DMS53 treated with DMSO at 0.1 percent for 48 hours (cell line): Measurements from ENCODE around the gene SSPN.
A peak's percentile ranks its signal among the peaks of the same experiment; 100 is the strongest.

Source experiments
- DNase-seq: peaks from one replicate; lab custom pipeline; 2025; ENCODE audit not compliant: unreplicated experiment; lab: John Stamatoyannopoulos, UW

The SSPN gene

GRCh38 chr12:26255893-26256645 is 60.7 kb downstream of the SSPN start:
- DNase-seq, result no peak

DNA sequence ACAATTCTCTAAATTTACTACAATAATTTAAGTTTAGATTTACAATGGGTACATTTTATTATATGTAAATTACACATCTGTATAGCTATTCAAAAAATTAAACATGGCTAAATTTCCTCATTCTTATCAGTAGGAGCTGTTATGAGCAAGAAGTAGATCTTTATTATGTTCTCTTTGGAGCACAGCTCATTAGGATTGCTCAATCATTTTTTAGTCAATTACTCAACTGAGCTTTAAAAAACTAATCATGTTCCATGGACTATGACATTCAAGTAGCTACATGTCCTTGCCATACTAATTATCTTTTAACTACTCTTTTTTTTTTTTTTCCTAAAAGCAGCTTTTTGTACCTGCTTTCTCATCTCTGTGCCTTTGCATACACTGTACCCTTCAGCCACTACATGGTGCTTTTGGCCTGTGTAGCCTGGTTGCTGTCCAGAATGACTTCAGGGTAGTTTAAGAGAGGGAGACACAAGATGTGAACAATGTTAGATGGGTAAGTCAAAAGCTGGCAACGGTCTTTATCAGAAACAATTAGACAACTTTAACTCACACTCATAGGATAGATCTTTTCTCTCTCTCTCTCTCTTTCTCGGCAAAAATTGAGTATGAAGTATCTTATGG is 69.0 kb downstream of the SSPN start:
- no peak for DNase-seq

GRCh38 chr12:26265606-26266005 is 70.2 kb downstream of the SSPN start:
- no peak for DNase-seq

DNA sequence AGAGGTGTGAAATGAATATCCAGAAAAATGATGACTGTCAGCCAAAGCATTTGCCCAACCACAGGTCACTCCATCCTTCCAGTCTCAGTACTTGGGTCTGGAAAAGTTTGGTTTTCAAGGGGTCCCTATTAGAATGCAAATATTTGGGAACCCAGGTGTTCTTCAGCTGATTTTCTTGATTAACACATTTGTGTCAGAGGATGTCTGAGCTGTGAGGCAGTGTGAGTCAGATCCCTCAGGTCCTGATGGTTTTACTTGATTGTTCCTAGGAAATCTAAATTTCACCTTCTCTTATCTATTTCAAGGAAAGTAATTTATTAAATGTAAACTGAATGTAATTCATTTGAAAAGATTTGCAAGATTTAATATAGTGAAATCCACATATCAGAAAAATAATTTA is 71.5 kb downstream of the SSPN start:
- no peak for DNase-seq

DNA sequence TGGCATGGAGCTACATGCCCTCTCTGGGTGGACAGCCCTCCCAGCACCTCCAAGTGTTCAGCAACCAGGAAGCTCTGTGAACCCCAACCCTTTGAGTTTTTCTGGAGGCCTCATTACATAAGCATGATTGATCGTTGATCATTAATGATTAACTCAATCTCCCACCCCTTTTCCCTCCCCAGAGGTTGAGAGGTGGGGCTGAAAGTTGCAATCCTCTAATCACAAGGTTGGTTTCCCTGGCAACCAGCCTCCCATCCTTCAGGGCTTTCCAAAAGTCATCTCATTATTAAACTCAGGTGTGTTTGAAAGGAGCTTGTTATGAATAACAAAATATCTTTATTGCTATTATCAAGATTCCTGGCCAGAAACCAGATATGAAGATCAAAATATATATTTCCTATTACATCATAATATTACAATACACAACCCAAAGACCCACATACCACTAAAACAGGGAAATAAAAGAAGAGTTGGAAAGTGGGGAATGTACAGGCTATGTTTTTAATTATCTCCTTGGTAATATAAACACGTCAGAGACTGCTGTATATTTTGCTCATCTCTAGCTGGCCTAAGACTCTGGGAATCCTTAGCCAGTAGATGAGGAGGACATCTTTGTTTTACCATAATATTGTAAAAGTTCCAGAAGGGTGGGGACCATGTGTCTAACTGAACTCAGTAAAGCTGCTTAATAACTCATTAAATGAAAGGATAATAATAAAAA is 73.6 kb downstream of the SSPN start:
- no peak for DNase-seq

GRCh38 chr12:26269562-26270284 is 74.3 kb downstream of the SSPN start:
- DNase-seq, result no peak

DNA sequence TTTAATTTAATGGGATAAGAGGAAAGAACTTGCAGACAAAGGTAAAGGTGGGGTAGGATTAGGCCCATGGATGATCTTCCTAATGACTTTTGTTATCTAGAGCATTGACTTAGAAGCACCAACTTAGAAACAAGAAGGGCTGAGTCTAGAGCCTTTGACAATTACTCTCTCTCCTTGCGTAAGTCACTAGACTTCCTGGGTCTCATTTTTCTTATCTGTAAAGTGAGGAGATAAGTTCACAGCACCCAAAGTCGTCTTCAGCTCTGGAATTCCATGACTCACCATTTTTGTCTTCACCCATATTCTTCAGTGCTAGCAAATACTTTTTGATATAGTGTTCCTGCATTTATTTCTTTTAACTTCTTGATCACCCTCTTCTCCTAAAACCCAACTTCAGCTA is 75.7 kb downstream of the SSPN start:
- DNase-seq, result no peak

DNA sequence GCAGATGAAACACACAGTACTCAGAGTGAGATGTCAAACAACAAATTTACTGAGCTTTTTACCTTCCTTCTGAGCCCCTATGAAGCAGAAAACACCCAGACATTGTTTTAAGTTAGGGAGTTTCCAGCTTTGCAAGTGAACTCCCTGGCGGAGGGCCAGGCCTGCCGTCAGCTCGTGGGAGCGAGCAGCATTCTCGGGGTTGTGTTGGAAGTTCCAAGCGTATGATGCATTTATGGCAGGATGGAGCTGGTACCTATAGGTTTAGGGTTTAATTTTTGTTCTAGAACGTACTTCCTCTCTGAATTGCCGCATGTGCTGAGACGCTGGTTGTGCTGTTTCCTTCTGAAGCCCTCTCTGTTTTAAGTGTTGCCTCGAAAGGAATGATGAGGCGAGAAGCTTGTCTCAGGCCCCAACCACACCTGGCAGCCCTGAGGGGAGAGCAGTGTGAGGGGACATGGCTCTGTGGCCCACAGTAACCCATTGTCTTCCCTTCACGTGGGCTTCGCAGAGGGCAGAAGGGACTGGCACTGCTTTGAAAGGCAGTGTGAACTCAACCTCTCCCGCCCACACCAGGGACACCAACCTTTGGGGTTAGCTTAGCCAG is 76.6 kb downstream of the SSPN start:
- no peak for DNase-seq

DNA sequence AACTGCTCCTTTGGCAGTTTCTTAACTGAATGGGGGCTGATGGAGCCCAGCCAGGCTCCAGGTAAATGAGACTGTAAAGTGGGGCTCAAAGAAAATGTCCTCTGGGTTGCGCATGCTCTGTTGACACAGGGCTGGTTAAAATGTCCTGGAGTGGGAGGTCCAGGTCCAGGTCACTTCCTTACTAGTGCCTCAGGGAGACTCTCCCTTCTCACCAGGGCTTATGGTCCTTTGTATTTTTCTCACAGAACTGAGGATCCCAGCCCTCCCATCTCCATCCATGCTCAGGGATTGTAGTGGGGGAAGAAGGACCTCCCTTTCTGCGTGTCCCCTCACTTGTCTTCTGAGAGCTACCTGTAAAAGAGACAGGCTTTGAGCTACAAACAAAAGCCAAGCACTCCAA is 77.5 kb downstream of the SSPN start:
- no peak for DNase-seq

GRCh38 chr12:26273811-26274210 is 78.4 kb downstream of the SSPN start:
- DNase-seq, result no peak

- DNase-seq, result peak; percentile 100
Observed at GRCh38 chr12:26274441-26275312, 79.3 kb downstream of the SSPN start.

DNA sequence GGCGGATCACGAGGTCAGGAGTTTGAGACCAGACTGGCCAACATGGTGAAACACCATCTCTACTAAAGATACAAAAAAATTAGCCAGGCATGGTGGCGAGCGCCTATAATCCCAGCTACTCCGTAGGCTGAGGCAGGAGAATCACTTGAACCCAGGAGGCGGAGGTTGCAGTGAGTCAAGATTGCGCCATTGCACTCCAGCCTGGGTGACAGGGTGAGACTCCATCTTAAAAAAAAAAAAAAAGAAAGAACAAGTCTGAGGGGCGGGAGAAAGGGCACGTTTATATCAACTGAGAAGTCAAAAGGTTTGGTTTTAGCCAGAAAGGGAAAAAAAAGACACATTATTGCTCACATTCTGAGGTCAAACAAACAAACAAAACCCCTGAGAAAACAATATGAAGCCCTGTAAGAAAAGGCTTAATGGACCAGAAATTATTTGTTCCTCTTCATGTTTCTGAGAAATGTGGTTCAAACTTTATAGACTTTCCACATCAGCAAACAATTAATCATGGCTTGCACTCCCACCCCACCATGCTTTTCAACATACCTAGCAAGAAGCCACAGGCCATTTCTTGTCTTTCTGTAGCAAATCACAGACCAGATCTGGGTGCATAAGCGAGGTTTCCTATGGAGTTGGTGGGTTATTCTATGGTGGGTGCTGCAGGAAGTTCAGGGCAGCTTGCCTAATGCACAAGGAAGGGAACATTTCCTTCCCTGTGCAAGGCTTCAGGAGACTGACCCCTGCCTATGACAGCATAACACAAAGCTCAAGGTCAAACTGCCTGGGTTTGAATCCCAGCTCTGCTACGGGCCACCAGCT is 80.1 kb downstream of the SSPN start:
- no peak for DNase-seq

GRCh38 chr12:26276709-26277108 is 81.3 kb downstream of the SSPN start:
- no peak for DNase-seq

DNA sequence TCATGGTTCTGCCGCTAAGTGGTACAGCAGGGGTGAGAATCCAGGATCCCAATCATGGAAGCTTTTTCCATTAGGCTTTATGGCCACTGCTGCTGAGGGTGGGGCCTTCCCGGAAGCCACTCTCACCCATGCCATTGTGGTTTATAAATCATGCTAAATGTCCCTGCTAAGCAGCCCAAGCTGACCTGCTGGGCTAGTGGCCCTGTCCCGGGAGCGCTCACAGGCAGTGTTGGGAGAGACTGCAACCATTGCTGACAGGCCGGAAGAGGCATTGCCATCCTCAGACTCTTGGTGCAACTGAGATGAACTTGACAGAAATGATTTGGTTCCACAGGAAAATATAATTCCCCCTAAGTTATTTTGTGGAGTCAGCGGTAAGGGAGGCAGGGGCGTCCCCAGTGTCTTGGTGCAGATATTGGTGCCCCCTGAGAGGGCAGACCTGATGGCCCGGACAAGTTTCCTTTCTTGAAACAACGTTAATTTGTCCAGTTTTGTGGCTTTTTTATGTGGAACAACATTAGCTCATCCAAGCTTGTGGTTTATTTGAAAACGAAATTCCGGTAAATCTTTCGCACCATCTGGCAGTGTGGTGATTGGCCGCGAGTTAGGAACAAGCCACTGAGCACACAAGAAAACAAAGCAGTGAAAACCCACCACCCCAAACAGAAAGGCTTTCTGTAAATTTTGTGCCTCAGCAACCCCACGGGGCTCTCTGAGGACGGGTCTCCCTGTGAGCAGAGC is 82.3 kb downstream of the SSPN start:
- no peak for DNase-seq

DNA sequence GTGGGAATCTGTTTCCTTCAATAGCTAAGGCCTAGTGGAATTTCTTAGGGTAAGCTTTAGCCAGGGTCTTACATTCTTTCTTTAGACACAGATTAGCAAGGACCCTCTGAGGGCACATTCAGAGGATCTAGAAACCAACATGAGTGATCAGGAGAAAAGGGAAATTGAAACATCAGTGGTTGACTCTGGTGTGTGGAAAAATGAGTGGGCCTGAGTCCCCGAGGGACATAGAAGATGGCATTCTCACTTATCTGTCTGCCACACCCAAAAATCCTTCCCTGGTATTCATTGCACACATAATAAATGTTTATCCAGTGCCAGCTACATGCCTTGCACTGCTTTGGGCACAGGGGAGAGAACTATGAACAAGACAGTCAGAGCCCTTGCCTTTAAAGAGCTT is 82.9 kb downstream of the SSPN start:
- no peak for DNase-seq

DNA sequence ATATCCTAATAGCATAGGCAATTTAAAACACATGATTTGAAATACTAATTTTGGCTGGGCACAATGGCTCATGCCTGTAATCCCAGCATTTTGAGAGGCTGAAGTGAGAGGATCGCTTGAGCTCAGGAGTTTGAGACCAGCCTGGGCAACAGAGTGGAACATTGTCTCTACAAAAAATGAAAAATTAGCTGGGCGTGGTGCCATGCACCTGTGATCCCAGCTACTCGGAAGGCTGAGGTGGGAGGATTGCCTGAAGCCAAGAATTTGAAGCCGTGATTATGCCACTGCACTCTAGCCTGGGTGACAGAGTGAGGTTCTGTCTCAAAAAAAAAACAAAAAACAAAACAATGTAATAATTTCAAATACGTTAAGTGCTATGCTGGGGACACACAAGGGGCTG is 83.3 kb downstream of the SSPN start:
- DNase-seq, result no peak

- DNase-seq, result no peak
Observed at GRCh38 chr12:26279091-26279490, 83.7 kb downstream of the SSPN start.

DNA sequence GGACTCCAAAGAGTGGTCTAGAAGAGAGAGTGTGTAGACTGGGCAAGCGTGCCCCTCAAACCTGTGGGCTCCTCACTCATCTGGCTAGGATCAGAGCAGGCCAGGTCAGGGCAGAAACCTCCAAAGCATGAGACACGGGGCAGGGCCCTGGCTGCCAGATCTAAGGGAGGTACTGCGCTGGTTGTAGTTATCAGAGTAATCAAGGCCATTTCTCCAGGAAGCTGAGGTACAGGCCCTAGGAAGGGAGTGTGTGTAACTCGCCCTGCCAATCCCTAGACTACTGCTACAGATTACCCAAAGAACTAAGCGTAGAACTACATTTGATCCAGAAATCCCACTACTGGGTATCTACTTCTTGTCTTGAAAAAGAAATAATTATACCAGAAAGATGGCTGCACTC is 84.5 kb downstream of the SSPN start:
- no peak for DNase-seq

DNA sequence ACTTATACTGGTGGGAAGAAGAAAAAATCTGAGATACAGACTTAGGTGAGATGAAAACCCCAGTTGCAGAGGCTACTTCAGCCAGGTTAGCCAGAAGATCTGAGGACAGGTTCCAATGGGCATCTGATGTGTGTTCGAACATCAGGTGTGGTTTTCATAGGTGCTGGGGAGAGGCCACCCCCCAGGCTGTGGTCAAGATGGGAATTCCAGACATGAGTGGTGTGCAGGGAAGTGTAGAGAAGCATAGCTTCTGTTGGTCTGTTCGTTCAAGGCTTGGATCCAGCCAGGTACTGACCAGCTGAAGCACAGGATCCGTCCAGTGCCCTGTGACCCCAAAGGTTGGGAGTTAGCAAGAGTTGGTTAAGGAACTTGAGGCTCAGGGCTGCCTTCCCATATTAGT is 85.5 kb downstream of the SSPN start:
- no peak for DNase-seq
